ENCODE data around the gene CPAMD8. TPM values are rescaled to one million over a fixed set of nuclear protein-coding genes. Genes with fewer than 3 reads are reported as not detected.

Gene CPAMD8
- 2.7 and 5.1 TPM in 2 replicates for total RNA-seq
- total RNA-seq (2013) = 0.84 TPM
- 1.1 and 1.6 TPM in 2 replicates for polyA plus RNA-seq
- polyA minus RNA-seq = 1.2 and 2.7 TPM in 2 replicates

GRCh38 chr19:17026706-17027534 lies at the start of gene CPAMD8:
TSS of gene CPAMD8 (minus strand) at chr19:17026810. CDS start at chr19:17026642, 168 bp downstream.
- WGBS (ENCODE audit: insufficient coverage) = 6% methylated on average over 47 of the region's 67 CpGs
- no peaks in the 10 kb centered on the region for H3K36me3 ChIP-seq (replicated peaks in 1 of 2; ENCODE audit: control extremely low read depth in 1 of 2, control insufficient read depth in 1 of 2, extremely low read depth in 1 of 2, insufficient read depth in 2 of 2, low read length in 1 of 2)
- H3K27ac ChIP-seq (ENCODE audit: low read length in 2 of 2) = no peak within 1 kb of the TSS
- H3K27ac Mint-ChIP-seq = no peak within 1 kb of the TSS
- no peak for TF ChIP-seq EZH2 (IDR thresholded peaks at IDR 0.05; ENCODE audit: borderline replicate concordance, insufficient read depth, low read depth, low read length, poor library complexity, severe bottlenecking)
- TF ChIP-seq CTCF (IDR thresholded peaks at IDR 0.05) = no peak
- H3K9me3 ChIP-seq (ENCODE audit: control extremely low read depth in 1 of 3, control insufficient read depth in 2 of 3, insufficient read depth in 1 of 3, low read length in 2 of 3) = peaks cover 0 to 34% (median 19%) of the 10 kb centered on the region in 3 donors
- H3K4me1 ChIP-seq (ENCODE audit: control insufficient read depth in 2 of 2, insufficient read depth in 2 of 2, low read length in 2 of 2) = peaks cover 11 to 14% of the 10 kb centered on the region in 2 donors
- peaks cover 10% of the 10 kb centered on the region for H3K9me3 Mint-ChIP-seq (ENCODE audit: insufficient read depth)
- H3K79me2 ChIP-seq (ENCODE audit: control insufficient read depth, insufficient read depth, low read length) = no peaks in the 10 kb centered on the region
- H2AFZ ChIP-seq (ENCODE audit: insufficient read depth, low read depth, low read length, poor library complexity, severe bottlenecking) = peak within 1 kb of the TSS; percentile 82
- peaks cover 13% of the 10 kb centered on the region for H3K4me1 Mint-ChIP-seq
- peak within 1 kb of the TSS; percentile 65 for H3K9ac ChIP-seq (ENCODE audit: low read length)
- POLR2A ChIA-PET = no interaction called here
- ATAC-seq (ENCODE audit: low read depth) = no peak
- intact Hi-C loops (cut with micrococcal nuclease) = no loop called here
- H4K20me1 ChIP-seq (ENCODE audit: control insufficient read depth, insufficient read depth, low read length, poor library complexity, severe bottlenecking) = no peaks in the 10 kb centered on the region
- H3K27me3 Mint-ChIP-seq = peaks cover 41% of the 10 kb centered on the region
- peak within 1 kb of the TSS; percentile 27 to 67 (median 47) for H3K4me3 ChIP-seq (ENCODE audit: control extremely low read depth in 1 of 5, extremely low read depth in 1 of 5, insufficient read depth in 1 of 5, low read depth in 2 of 5, low read length in 4 of 5)
- peak within 1 kb of the TSS; percentile 95 for H3K4me2 ChIP-seq (replicated peaks; ENCODE audit: low read depth, low read length, poor library complexity, severe bottlenecking)
- peak within 1 kb of the TSS; percentile 87 for H3K4me3 Mint-ChIP-seq
- CTCF ChIA-PET = no interaction called here
- H3K27me3 ChIP-seq (replicated peaks in 1 of 4; ENCODE audit: control extremely low read depth in 1 of 4, control insufficient read depth in 3 of 4, insufficient read depth in 4 of 4, low read length in 3 of 4) = peaks cover 0 to 42% (median 14%) of the 10 kb centered on the region in 4 experiments
- no peak for DNase-seq
